HG02588 (cell line): ENCODE data around the gene ATR.
"Not testable (repeated sequence)": the region's sequence is repeated elsewhere in the genome, so short reads cannot be mapped to it uniquely, and the experiment has no call there.

ENCODE experiments used
- ATAC-seq: cut with Tn5 transposase; IDR thresholded peaks from one replicate; pipeline ENCODE4 v1.9.1; 2021; ENCODE audit warnings: mild to moderate bottlenecking, moderate library complexity; ENCODE audit not compliant: unreplicated experiment

ATR gene

DNA sequence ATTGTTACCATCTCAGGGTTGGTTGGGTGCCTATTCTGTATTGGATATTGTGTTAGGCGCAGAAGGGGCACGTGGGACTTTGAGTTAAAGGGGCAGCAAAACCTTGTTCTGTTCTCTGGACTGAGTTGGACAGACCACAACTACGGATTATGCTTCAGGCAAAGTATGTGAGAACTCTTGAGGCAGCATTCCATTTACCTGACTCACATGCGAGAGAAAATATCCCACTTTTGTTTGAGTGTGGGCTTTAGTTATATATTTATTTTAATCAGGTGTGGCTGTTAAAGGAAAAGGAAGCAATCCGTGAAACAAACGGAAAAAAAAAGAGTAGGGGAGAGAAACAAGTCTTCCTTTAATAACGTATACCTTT lies 17.0 kb upstream of the ATR start:
- no peak for ATAC-seq

DNA sequence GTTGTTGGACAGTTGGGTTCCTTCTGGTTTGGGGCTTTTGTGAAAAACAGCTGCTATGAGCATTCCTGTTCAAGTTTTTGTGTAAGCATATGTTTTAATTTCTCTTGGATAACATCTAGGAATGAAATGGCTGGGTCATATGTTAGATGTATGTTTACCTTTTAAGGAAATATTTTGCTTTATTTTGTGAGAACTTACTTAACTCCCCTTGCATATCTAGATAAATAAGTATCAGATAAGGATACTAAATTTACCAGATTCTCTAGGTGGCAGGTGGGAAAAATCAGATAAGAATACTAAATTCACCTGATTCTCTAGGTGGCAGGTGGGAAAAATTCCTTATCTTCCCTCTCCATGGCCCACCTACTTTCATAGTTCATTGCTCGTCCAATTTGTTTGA lies 16.6 kb upstream of the ATR start:
- no peak for ATAC-seq

DNA sequence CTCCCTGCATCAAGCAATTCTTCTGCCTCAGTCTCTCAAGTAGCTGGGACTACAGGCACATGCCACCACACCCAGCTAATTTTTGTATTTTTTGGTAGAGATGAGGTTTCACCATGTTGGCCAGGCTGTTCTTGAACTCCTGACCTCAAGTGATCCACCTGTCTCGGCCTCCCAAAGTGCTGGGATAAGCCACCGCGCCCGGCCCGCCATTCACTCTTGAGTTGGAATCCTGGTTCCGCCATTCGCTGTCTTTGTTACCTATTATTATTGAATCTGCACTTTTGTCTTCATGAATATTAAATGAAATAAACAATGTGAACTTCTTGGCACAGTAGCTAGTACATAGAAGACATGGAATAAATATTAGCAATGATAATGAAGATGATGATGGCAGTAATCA lies 13.7 kb upstream of the ATR start:
- not testable (repeated sequence) for ATAC-seq

DNA sequence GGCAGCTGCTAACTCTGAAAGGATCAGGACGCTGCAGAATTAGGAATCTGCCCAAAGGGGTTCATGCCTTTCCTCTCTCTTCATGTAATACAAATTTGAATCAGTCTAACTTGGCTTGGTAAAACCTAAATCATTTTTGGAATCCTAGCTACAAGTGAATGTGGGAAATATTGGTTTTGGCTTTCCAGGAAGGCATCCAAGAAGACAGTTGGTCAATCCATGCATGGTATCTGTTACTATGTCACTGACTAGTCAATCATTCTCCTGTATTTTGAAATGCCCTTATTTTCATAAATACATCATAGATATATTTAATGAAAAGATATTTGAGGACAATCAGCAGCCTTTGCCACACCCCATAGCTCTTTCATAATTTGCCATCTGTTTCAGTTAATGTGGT lies 10.2 kb upstream of the ATR start:
- no peak for ATAC-seq

DNA sequence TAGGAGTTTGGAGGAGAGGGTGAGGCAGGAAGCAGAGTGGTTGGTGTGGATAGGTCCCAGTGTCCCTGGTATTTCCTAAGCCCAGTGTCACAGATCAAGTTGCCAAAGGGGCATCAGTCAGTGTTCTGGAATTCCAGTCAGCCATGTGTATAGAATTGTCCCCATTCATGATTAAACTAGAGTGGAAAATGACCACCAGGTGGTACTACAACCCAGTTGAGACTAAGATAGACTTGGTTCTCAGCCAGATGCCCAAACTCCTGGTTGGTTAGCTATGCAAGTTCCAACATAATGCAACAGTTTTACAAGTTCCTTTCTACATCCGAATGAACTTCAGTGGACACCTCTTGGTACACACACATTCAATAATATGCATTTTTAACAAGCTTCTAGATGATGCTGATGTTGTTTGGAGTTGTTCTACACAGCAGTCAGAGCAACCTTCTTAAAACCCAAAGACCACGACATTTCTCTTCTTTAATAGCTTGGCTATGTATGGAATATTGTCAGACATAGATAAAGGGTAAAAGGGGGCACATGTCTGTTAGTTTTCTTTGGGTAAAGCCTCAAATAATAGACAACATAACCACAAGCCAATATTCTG lies 8.4 kb upstream of the ATR start:
- ATAC-seq, result no peak

DNA sequence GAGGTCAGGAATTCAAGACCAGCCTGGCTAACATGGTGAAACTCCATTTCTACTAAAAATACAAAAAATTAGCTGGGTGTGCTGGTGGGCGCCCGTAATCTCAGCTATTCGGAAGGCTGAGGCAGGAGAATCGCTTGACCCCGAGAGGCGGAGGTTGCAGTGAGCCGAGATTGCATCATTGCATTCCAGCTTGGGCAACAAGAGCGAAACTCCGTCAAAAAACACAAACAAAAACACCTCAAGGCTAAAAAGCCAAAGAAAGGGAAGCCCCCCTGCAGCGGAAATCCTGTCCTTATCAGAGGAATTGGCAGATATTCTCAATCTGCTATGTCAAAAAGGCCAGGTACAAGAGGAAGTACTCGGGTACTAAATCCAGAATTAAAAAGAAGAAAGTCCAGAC lies 2.5 kb upstream of the ATR start:
- ATAC-seq, result not testable (repeated sequence)

DNA sequence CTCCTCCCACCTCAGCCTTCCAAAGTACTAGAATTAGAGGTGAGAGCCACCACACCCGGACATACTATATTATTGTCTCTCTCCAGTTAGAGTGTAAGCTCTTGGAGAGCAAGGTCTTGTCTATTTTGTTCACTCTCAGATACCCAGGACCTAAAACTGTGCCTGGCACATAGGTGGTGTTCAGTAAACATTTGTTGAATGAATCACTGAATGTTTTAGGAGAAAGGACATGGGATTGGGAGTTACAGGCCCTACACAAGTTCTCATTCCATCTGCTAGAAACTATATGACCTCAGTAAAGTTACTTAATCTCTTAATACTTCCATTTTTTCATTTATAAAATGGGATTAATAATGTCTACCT lies 1.5 kb upstream of the ATR start:
- ATAC-seq, result no peak

DNA sequence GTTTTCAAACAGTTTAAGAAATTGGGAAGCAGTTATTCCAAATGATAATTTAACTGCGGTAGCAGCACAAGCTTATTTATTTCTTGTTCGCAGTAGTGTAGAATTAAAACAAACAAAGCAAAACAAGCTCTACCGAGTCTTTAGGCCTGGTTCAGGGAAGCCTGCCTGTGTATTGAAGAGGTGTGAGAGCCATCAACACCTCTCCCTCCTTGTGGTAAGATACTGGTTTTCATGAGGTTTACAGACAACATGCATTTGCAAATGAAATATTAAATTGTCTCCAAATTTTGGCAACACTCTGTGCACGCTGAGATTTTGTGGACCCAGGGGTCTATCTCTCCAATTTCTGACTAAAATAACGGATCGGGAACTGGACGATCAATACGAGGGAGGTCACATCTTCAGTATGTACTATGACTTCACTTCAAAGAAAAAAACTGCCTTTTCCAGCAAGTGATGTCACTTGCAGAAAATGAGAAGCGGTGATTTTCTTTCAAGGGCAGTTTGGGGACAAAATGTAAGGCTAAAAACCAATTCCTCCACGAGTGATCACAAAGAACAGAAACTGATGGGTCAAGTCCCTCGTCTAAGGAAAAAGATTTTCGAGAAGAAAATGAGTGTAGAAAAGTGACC lies 721 bp downstream of the ATR start:
- no peak for ATAC-seq

DNA sequence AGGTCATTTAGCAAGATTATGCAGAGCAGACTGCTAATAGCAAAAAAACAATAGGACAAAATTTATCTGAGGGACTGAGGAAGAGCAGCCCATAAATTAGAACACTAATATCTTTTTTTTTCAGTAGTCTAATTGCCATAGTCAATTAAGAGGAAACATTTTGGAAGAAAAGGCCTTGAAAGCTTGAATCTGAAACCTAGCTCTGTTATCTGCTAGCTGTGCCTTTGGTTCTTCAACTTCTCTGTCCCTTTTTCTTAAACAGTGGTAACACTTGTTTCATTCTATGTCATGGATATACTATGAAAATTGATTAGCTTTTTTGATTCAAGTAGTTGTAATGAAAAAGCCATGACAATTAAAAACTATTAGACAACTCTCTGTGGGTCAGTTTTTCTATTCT lies 1.7 kb downstream of the ATR start:
- no peak for ATAC-seq

DNA sequence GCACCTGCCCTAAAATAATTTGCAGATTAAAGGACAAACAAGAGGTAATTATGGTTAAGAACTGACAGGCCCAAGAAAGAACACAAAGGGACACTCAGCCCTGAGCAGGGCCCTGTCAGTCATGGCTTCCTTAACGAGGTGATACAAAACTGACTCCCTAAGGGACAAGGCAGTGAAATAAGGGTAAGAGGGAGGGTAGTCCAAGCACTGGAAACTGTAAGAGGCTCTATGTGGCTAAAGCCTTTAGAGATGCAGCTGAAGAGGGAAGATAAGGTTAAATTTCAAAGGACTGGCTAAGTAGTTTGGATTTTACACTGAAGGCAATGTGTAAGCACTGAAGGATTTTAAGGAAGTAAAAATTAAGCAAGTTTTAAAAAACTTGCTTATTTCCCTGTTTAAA lies 3.9 kb downstream of the ATR start:
- ATAC-seq, result no peak

DNA sequence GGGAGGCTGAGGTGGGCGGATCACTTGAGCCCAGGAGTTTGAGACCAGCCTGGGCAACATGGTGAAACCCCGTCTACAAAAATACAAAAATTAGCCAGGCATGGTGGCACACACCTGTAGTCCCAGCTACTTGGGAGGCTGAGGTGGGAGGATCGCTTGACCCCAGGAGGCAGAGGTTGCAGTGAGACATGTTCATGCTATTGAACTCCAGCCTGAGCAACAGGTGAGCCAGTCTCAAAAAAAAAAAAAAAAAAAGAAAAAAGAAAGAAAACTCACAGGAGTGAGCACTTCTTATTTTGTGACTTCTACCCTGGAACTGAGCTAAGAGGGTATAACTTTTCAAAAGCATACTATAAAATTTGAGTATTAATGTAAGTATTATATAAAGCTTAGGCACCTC lies 4.3 kb downstream of the ATR start:
- not testable (repeated sequence) for ATAC-seq

DNA sequence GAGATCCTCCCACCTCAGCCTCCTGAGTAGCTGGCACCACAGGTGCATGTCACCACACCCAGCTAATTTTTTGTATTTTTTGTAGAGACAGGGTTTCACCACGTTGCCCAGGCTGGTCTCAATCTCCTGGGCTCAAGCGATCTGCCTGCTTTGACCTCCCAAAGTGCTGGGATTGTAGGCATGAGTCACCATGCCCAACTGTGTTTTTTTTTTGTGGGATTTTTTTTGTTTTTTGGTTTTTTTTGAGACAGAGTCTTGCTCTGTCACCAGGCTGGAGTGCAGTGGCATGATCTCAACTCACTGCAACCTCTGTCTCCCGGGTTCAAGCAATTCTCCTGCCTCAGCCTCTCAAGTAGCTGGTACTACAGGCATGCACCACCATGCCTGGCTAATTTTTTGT lies 9.1 kb downstream of the ATR start:
- not testable (repeated sequence) for ATAC-seq

DNA sequence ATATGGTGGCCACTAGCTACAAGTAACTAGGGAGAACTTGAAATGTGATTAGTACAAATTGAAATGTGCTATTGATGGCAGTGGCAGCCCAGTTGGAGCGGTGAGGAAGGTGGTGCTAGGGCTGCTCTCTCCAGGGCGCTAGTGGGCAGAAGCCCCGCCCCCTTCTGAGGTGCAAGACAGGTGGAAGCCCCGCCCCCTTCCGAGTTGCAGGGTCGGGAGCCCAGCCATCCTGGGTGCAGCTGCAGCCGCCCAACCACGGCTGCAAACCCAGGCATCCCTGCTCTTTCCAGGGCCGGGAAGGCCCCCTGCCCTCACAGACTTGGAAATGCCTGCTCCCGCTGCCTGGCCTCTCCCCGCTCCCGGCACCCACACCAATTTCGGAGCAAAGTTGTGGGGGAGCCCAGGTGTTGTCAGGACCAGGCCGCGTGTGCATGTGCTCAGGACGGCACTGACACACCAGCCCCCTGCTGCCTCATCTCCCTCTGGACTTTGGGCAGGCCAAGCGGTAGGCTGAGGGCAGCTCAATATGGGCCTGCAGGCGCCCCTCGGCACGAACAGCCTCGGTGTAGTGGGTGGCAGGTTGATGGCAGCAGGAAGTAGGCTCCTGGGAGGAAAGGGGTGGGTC lies 10.0 kb downstream of the ATR start:
- no peak for ATAC-seq

DNA sequence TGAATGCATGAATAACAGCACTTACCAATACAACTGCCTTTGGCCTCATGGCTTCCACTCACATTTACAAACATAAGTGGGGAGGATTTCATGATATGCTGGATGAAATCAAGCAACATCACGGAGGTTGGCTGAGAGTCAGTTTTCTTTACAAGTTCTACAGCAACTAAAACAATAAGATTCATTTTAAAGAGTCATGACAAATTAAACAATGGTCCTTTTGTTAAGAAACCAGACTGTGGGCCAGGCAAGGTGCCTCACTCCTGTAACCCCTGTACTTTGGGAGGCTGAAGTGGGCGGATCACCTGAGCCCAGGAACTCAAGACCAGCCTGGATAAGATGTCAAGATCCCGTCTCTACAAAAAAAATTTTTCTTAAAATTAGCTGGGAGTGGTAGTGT lies 12.4 kb downstream of the ATR start:
- no peak for ATAC-seq

DNA sequence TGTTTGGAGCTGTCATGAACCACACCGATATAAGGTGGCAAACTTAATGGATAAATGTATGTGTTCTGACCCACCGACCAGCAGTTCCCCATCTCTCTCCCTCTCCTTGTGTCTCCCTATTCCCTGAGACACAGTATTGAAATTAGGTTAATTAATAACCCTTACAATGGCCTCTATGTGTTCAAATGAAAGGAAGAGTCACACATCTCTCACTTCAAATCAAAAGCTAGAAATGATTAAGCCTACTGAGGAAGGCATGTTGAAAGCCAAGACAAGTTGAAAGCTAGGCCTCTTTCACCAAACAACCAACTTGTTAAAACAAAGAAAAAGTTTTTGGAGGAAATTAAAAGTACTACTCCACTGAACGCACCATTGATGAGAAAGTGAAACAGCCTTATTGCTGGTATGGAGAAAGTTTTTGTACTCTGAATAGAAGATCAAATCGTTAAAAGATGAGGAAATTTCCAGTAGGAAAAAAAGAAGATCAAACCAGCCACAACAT lies 15.0 kb downstream of the ATR start:
- ATAC-seq, result no peak

DNA sequence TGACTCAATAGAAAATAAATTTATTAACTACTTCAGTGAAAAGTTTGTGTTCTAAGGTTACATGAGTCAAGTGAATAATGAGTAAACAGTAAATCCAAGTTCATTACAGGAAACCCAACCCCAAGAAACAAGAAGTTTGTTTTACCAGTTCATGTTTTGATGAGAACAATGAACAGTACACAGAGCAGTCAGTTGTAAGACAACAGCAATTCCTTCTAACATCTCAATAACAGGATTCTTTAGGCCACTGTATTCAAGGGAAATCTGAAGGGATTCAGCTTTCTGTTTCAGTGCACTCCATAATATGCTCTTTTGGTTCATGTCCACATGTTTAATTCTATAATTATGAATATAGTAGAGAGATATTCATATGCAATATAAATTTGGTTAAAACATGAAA lies 18.4 kb downstream of the ATR start:
- ATAC-seq, result no peak

DNA sequence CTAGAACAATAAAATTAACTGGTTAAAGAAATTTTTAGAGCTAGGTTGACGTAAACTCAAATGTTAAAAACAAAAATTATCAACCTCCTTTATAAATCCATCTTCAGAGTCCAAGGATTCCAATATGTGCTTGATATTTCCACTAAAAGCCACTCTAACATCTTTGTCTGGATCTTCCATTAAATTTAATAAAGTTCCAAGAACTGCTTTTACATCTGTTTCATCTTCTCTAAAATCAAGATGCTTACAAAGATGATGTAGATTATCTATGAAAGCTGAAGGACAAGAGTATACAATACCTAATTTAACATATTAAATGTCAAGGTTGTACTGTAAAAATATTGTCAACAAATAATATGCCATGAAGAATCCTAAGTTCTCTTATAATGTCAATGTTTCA lies 24.8 kb downstream of the ATR start:
- ATAC-seq, result no peak

DNA sequence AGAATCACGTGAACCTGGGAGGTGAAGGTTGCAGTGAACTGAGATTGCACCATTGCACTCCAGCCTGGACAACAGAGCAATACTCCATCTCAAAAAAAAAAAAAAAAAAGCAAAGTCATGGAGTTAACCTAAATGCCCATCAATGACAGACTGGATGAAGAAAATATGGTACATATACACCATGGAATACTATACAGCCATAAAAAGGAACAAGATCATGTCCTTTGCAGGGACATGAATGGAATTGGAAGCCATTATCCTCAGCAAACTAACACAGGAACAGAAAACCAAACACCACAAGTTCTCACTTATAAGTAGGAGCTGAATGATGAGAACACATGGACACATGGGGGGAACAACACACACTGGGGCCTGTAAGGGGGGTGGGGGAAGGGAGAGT lies 26.0 kb downstream of the ATR start:
- not testable (repeated sequence) for ATAC-seq

DNA sequence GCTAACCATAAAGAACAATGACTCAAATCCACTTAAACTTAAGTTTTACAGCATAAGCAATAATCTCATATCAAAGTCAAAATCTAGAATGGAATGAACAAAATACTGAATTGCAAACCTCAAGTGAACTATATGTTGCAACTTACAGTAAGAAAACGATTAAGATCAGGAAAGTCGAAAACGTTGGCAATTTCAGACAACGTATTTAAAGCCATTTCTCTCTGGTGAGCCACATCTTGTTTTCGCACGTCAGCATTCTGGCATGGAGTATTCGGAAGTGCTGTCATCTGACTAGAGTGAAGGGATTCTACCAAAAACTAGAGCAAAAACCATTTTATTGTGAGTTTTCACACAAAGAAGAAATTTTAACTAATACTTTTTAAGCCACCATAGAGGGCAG lies 28.5 kb downstream of the ATR start:
- ATAC-seq, result no peak

DNA sequence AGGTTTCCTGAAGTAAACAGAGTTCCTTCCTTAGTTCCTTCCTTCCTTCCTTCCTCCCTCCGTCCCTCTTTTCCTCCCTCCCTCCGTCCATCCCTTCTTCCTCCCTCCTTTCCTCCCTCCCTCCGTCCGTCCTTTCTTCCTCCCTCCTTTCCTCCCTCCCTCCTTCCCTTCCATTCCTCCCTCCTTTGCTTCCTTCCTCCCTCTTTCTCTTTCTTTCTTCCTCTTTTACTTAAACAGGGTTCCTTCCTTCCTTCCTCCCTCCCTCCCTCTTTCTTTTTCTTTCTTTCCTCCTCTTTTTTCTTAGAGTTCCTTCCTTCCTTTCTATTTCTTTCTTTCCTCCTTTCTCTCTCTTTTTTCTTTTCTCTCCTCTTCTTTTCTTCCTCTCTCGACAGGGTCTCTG lies 35.2 kb downstream of the ATR start:
- no peak for ATAC-seq

DNA sequence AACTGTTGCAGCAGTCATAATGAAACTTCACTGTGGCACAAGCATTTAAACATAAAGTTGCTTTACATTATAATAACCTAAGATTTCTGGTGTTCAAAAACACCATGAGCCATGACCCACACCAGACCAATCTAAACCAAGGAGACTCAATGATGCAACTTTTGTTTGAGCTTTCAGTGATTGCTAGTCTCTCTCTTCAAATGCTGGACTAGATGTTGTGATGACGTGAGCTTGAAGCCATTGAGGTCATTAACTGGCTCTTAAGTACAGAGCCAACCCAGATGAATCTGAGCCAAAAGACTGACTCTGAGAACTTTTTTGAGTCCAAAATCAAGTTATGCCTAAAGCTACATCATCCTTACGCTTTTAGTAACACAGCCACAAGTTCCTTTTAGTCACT lies 36.5 kb downstream of the ATR start:
- no peak for ATAC-seq

DNA sequence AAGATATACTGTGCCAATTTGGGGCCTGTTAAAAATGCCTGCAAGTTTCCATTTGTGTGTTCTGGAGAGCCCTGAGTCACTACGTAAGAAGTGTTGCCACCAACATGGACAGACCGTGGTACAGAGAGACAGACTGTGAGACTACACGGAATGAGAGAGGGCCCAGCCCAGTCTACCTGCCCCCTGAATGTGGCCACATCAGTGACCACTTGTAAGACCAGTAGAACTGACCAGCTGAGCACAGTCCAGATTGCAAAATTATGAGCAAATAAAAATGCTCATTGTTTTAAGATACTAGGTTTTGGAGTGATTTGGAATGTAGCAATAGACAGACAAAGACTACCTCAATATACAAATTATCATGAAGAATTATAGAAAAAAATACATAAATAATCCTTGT lies 42.0 kb downstream of the ATR start:
- no peak for ATAC-seq

DNA sequence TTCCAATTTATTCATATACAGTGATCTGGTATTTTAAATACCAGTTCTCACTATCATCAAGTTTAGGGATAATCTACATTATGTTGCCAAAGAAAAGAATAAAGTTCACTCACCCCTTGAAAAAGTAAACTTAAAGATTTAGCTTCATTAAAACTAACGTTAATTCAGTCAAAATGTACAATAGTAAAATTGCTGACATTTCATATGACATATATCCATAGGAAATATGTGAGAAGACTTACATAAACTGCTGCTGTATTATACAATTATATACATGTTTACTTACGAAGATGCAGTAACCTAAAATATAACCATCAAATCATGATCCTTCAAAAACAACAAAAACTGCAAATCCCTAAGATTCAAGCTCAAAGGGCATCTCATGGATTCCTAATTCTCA lies 44.0 kb downstream of the ATR start:
- ATAC-seq, result no peak
